CD14-positive monocyte (primary cell): ENCODE results near the gene ASRGL1. TPM values are rescaled to one million over a fixed set of nuclear protein-coding genes. Genes with fewer than 3 reads are reported as not detected.
A peak's percentile ranks its signal among the peaks of the same experiment; 100 is the strongest.

Experiments used
- DNase-seq, 3 donors: peaks; one replicate each; pipeline ENCODE4 v3.0.0-alpha.2; 2011 to 2022
- H2AFZ ChIP-seq: 2 replicates; pipeline ENCODE4 v1.6.0; 2012; ENCODE audit warnings: mild to moderate bottlenecking, low read depth, low read length, inconsistent platforms; ENCODE audit not compliant: insufficient read depth, poor library complexity, severe bottlenecking
- H3K27ac ChIP-seq, 2 donors: 1 replicate in 1 of 2; 2 replicates in 1 of 2; pipeline ENCODE4 v1.5.1; 2012 to 2013; ENCODE audit warnings: low read length in 2 of 2, control low read depth in 1 of 2, inconsistent platforms in 1 of 2, low read depth in 1 of 2, mild to moderate bottlenecking in 1 of 2
- H3K27me3 ChIP-seq, 2 donors: one replicate each; pipeline versions ENCODE4 v1.6.0 to v1.6.1; 2011 to 2013; ENCODE audit warnings: low read length in 2 of 2; ENCODE audit not compliant: control insufficient read depth in 2 of 2, insufficient read depth in 2 of 2
- H3K36me3 ChIP-seq, 2 donors: replicated peaks in 1 of 2; 1 replicate in 1 of 2; 2 replicates in 1 of 2; pipeline versions ENCODE4 v1.5.1 to v1.6.1; 2012 to 2013; ENCODE audit warnings: low read length in 2 of 2, control low read depth in 1 of 2, inconsistent platforms in 1 of 2, mild to moderate bottlenecking in 1 of 2; ENCODE audit not compliant: insufficient read depth in 2 of 2, control insufficient read depth in 1 of 2
- H3K4me1 ChIP-seq, 2 donors: 1 replicate in 1 of 2; 2 replicates in 1 of 2; pipeline versions ENCODE4 v1.5.1 to v1.6.1; 2012 to 2013; ENCODE audit warnings: low read length in 2 of 2, control low read depth in 1 of 2, inconsistent platforms in 1 of 2, mild to moderate bottlenecking in 1 of 2, moderate library complexity in 1 of 2; ENCODE audit not compliant: insufficient read depth in 2 of 2, control insufficient read depth in 1 of 2
- H3K4me2 ChIP-seq: replicated peaks from 2 replicates; pipeline ENCODE3; 2012; ENCODE audit warnings: low read length, moderate library complexity, mild to moderate bottlenecking; ENCODE audit not compliant: poor library complexity, severe bottlenecking; ENCODE audit errors: extremely low read depth
- H3K4me3 ChIP-seq, 3 experiments: fragments of 200-600 bp in 1 of 3; sonication (generic) in 1 of 3; replicated peaks in 1 of 3; 1 replicate in 2 of 3; 2 replicates in 1 of 3; pipeline ENCODE4 v1.5.1; 2011 to 2013; ENCODE audit warnings: low read length in 3 of 3, mild to moderate bottlenecking in 3 of 3, control low read depth in 2 of 3, low read depth in 2 of 3, inconsistent platforms in 1 of 3, moderate library complexity in 1 of 3
- H3K79me2 ChIP-seq: 2 replicates; pipeline ENCODE4 v1.6.0; 2012; ENCODE audit warnings: mild to moderate bottlenecking, control low read depth, inconsistent platforms, low read length, moderate library complexity; ENCODE audit not compliant: insufficient read depth
- H3K9ac ChIP-seq: 2 replicates; pipeline ENCODE4 v1.6.0; 2017; ENCODE audit warnings: low read length, mild to moderate bottlenecking; ENCODE audit not compliant: insufficient read depth, poor library complexity, severe bottlenecking
- H3K9me3 ChIP-seq, 2 donors: replicated peaks in 1 of 2; 1 replicate in 1 of 2; 2 replicates in 1 of 2; pipeline versions ENCODE4 v1.5.1 to v1.6.1; 2012 to 2013; ENCODE audit warnings: low read length in 2 of 2, control low read depth in 1 of 2; ENCODE audit not compliant: control insufficient read depth in 1 of 2, insufficient read depth in 1 of 2
- H4K20me1 ChIP-seq: 2 replicates; pipeline ENCODE4 v1.6.0; 2012; ENCODE audit warnings: mild to moderate bottlenecking, low read length, control low read depth, moderate library complexity; ENCODE audit not compliant: insufficient read depth
- H3K27ac Mint-ChIP-seq, 7 donors: one replicate each; pipeline ENCODE4 v1.8.0; 2020; ENCODE audit warnings: mild to moderate bottlenecking in 7 of 7, mixed read lengths in 7 of 7, moderate library complexity in 6 of 7, inconsistent platforms in 2 of 7
- H3K27me3 Mint-ChIP-seq, 3 donors: one replicate each; pipeline ENCODE4 v1.8.0; 2021 to 2022; ENCODE audit warnings: low read depth in 3 of 3, mild to moderate bottlenecking in 3 of 3, mixed read lengths in 3 of 3, moderate library complexity in 3 of 3, inconsistent platforms in 1 of 3
- H3K36me3 Mint-ChIP-seq, 2 donors: one replicate each; pipeline ENCODE4 v1.8.0; 2020; ENCODE audit warnings: mixed read lengths in 2 of 2, inconsistent platforms in 1 of 2, mild to moderate bottlenecking in 1 of 2
- H3K4me1 Mint-ChIP-seq: one replicate; pipeline ENCODE4 v1.8.0; 2020; ENCODE audit warnings: mild to moderate bottlenecking, mixed read lengths
- H3K4me3 Mint-ChIP-seq, 2 donors: one replicate each; pipeline ENCODE4 v1.8.0; 2020; ENCODE audit warnings: mild to moderate bottlenecking in 2 of 2, mixed read lengths in 2 of 2, moderate library complexity in 1 of 2
- H3K9me3 Mint-ChIP-seq, 7 donors: one replicate each; pipeline ENCODE4 v1.8.0; 2020 to 2022; ENCODE audit warnings: mixed read lengths in 7 of 7, mild to moderate bottlenecking in 6 of 7, moderate library complexity in 6 of 7, inconsistent platforms in 2 of 7
- CTCF ChIP-seq: fragments of 200-600 bp; IDR thresholded peaks from one replicate; pipeline ENCODE4 v1.8.0; 2022; ENCODE audit warnings: antibody characterized with exemption, mild to moderate bottlenecking
- WGBS: methylation state at CpG from one replicate; pipeline ENCODE4 v1.1.5; 2013; ENCODE audit warnings: missing lambda C conversion rate; ENCODE audit not compliant: insufficient coverage; 5-methylcytosine and 5-hydroxymethylcytosine counted together
- intact Hi-C, 2 donors: fragments of 100-400 bp; cut with micrococcal nuclease; formaldehyde crosslinking; loops; one replicate each; pipeline versions ENCODE4 v1.15.0 to v1.15.1; 2023
- polyA plus RNA-seq, 3 donors: library from polyadenylated mRNA; depleted of rRNA in 1 of 3; unstranded in 2 of 3; stranded (reverse) in 1 of 3; fragments of 300-500 nt in 2 of 3; fragments of >200 nt in 1 of 3; fragmentation: Illumina TruSeq in 2 of 3; gene quantifications; 1 replicate in 2 of 3; 2 replicates in 1 of 3; pipeline ENCODE4 v1.2.3, GENCODE V29; 2012 to 2021

The ASRGL1 gene
- polyA plus RNA-seq, 3 donors: 22.3 to 57.8 (median 50.6) TPM

GRCh38 chr11:62433904-62434276, 96.6 kb downstream of the ASRGL1 start:
- peaks cover 0 to 3% (median 0%) of the 10 kb centered on the region in 7 donors for H3K9me3 Mint-ChIP-seq
- H2AFZ ChIP-seq: peak overlapping the region; percentile 67
- H3K36me3 ChIP-seq: no peaks in the 10 kb centered on the region
- H3K36me3 Mint-ChIP-seq: peaks cover 0 to 6% of the 10 kb centered on the region in 2 donors
- H3K4me3 ChIP-seq: peak overlapping the region in 2 of 3 experiments; percentile 1 to 31
- intact Hi-C loops: no loop called here
- peak overlapping the region; percentile 28 for H3K9ac ChIP-seq
- H3K27ac Mint-ChIP-seq: peak overlapping the region; percentile 62 to 91 (median 88)
- no peaks in the 10 kb centered on the region for H3K27me3 ChIP-seq
- H4K20me1 ChIP-seq: no peaks in the 10 kb centered on the region
- H3K4me1 Mint-ChIP-seq: peaks cover 72% of the 10 kb centered on the region
- H3K27ac ChIP-seq: peak overlapping the region; percentile 42 to 96
- no peaks in the 10 kb centered on the region for H3K79me2 ChIP-seq
- H3K4me1 ChIP-seq: peaks cover 74 to 82% of the 10 kb centered on the region in 2 donors
- DNase-seq: no peak
- peak overlapping the region; percentile 53 for H3K4me2 ChIP-seq
- no peaks in the 10 kb centered on the region for H3K27me3 Mint-ChIP-seq
- H3K4me3 Mint-ChIP-seq: peak overlapping the region; percentile 59 to 83
- no peaks in the 10 kb centered on the region for H3K9me3 ChIP-seq
- WGBS: 0% methylated on average over 3 of the region's 6 CpGs
- TF ChIP-seq CTCF: no peak

- peaks cover 0 to 2% (median 0%) of the 10 kb centered on the region in 3 donors for H3K27me3 Mint-ChIP-seq
- Histone ChIP-seq H3K27me3 (no peaks in the 10 kb centered on the region), H3K9ac (no peak overlapping the region), H3K79me2 (no peaks in the 10 kb centered on the region), H3K4me2 (peak overlapping the region; percentile 38), H3K4me3 (peak overlapping the region in 1 of 3 experiments; percentile 13), H3K9me3 (no peaks in the 10 kb centered on the region), H3K36me3 (no peaks in the 10 kb centered on the region), H2AFZ (peak overlapping the region; percentile 65), H3K27ac (peak overlapping the region; percentile 64 to 96), H4K20me1 (no peaks in the 10 kb centered on the region), H3K4me1 (peaks cover 67 to 80% of the 10 kb centered on the region in 2 donors)
- intact Hi-C loops: no loop called here
- no peaks in the 10 kb centered on the region for H3K36me3 Mint-ChIP-seq
- H3K4me3 Mint-ChIP-seq: no peak overlapping the region
- 0% methylated on average over 2 of the region's 5 CpGs for WGBS
- TF ChIP-seq CTCF: no peak
- peak overlapping the region; percentile 76 to 89 (median 79) for H3K27ac Mint-ChIP-seq
- H3K9me3 Mint-ChIP-seq: peaks cover 0 to 3% (median 0%) of the 10 kb centered on the region in 7 donors
- H3K4me1 Mint-ChIP-seq: peaks cover 64% of the 10 kb centered on the region
- DNase-seq: peak in 1 of 3 donors; percentile 48
These were observed 98.8 kb downstream of the ASRGL1 start for GRCh38 chr11:62435846-62436660.
